Astrocyte (in vitro differentiated cells and primary cell): ENCODE results near the gene ENOX1. TPM values are rescaled to one million over a fixed set of nuclear protein-coding genes. Genes with fewer than 3 reads are reported as not detected.

Experiments used
- DNase-seq: peaks from one replicate; pipeline ENCODE4 v3.0.0-alpha.2; 2010; ENCODE audit warnings: low read depth
- FAIRE-seq: peaks from 2 replicates; lab custom pipeline; 2011; peaks lifted over from hg19 to GRCh38; lab: Jason Lieb, UNC
- H2AFZ ChIP-seq: 2 replicates; pipeline ENCODE4 v1.6.0; 2012; ENCODE audit warnings: low read depth, low read length, inconsistent platforms
- H3K27ac ChIP-seq: 2 replicates; pipeline ENCODE4 v1.5.1; 2011; ENCODE audit warnings: low read depth, low read length, inconsistent platforms
- H3K27me3 ChIP-seq: 2 replicates; pipeline ENCODE4 v1.6.0; 2011; ENCODE audit warnings: low read length, inconsistent platforms; ENCODE audit not compliant: insufficient read depth
- H3K36me3 ChIP-seq: 2 replicates; pipeline ENCODE4 v1.5.1; 2011; ENCODE audit warnings: low read length, inconsistent platforms; ENCODE audit not compliant: insufficient read depth
- H3K4me1 ChIP-seq: 2 replicates; pipeline ENCODE4 v1.5.1; 2011; ENCODE audit warnings: low read length, inconsistent platforms; ENCODE audit not compliant: insufficient read depth
- H3K4me2 ChIP-seq: 2 replicates; pipeline ENCODE4 v1.6.0; 2012; ENCODE audit warnings: low read length, inconsistent platforms
- H3K4me3 ChIP-seq: 2 replicates; pipeline ENCODE4 v1.5.1; 2011; ENCODE audit warnings: low read depth, mild to moderate bottlenecking, low read length, inconsistent platforms; ENCODE audit not compliant: insufficient read depth
- H3K79me2 ChIP-seq: 2 replicates; pipeline ENCODE4 v1.6.0; 2012; ENCODE audit warnings: mild to moderate bottlenecking, low read length, inconsistent platforms; ENCODE audit not compliant: insufficient read depth
- H3K9ac ChIP-seq: 2 replicates; pipeline ENCODE4 v1.6.0; 2012; ENCODE audit warnings: mild to moderate bottlenecking, low read length, inconsistent platforms
- H3K9me3 ChIP-seq: 2 replicates; pipeline ENCODE4 v1.5.1; 2012; ENCODE audit warnings: low read depth, mild to moderate bottlenecking, low read length, inconsistent platforms; ENCODE audit not compliant: insufficient read depth
- H4K20me1 ChIP-seq: 2 replicates; pipeline ENCODE4 v1.6.0; 2012; ENCODE audit warnings: low read length, inconsistent platforms; ENCODE audit not compliant: insufficient read depth
- H3K27ac Mint-ChIP-seq: one replicate; pipeline ENCODE4 v1.8.0; 2021; ENCODE audit warnings: mild to moderate bottlenecking, mixed read lengths; ENCODE audit not compliant: unreplicated experiment
- H3K27me3 Mint-ChIP-seq: one replicate; pipeline ENCODE4 v1.8.0; 2021; ENCODE audit warnings: low read depth, mixed read lengths; ENCODE audit not compliant: unreplicated experiment
- H3K36me3 Mint-ChIP-seq: one replicate; pipeline ENCODE4 v1.8.0; 2021; ENCODE audit warnings: low read depth, mixed read lengths; ENCODE audit not compliant: unreplicated experiment
- H3K4me1 Mint-ChIP-seq: one replicate; pipeline ENCODE4 v1.8.0; 2021; ENCODE audit warnings: low read depth, mixed read lengths; ENCODE audit not compliant: unreplicated experiment
- H3K4me3 Mint-ChIP-seq: one replicate; pipeline ENCODE4 v1.8.0; 2021; ENCODE audit warnings: mild to moderate bottlenecking, moderate library complexity, mixed read lengths; ENCODE audit not compliant: unreplicated experiment
- H3K9me3 Mint-ChIP-seq: one replicate; pipeline ENCODE4 v1.8.0; 2021; ENCODE audit warnings: mild to moderate bottlenecking, mixed read lengths; ENCODE audit not compliant: unreplicated experiment
- EZH2 ChIP-seq: IDR thresholded peaks from 2 replicates; pipeline ENCODE4 v1.6.1; 2012; ENCODE audit warnings: mild to moderate bottlenecking, low read length, inconsistent platforms; ENCODE audit not compliant: insufficient read depth
- total RNA-seq: library from RNA; stranded (reverse); gene quantifications from 2 replicates; pipeline ENCODE4 v1.2.1, GENCODE V29; 2021
- TF ChIP-seq, protein P1 (sequence below): IDR thresholded peaks from 2 replicates; pipeline ENCODE4 v1.5.1; 2011; ENCODE audit warnings: low read depth, mild to moderate bottlenecking, inconsistent platforms, low read length, moderate library complexity; ENCODE audit not compliant: insufficient read depth

The ENOX1 gene
- total RNA-seq, 1 donor from 2014 or later = 2.3 TPM

DNA sequence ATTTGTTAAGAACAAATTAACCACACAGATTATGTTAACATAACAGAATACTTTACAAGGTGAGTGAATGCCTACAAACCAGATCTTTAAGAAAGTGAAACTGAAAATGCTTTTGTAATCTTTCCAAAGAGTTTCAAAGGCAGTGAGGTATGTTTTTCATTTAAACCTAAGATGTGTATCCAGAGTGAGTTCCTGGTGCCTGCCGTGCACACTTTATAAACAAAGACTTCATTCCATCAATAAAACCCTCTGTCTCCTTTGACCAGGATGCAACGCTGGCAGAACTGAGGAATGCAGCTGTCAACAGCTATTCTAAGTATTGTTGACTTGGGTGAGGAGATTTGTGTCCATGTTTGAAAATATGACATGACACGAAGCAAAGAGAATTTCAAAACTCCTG lies 418.8 kb downstream of the ENOX1 start:
- DNase-seq = no peak
- Histone ChIP-seq H3K36me3 (no peaks in the 10 kb centered on the region), H3K4me1 (peaks cover 23% of the 10 kb centered on the region), H2AFZ (no peak overlapping the region), H3K4me2 (peak overlapping the region; percentile 72), H3K27ac (no peak overlapping the region), H3K79me2 (no peaks in the 10 kb centered on the region), H4K20me1 (no peaks in the 10 kb centered on the region), H3K9ac (no peak overlapping the region), H3K27me3 (peaks cover 6% of the 10 kb centered on the region), H3K4me3 (no peak overlapping the region), H3K9me3 (no peaks in the 10 kb centered on the region)
- H3K4me1 Mint-ChIP-seq = peaks cover 1% of the 10 kb centered on the region
- H3K4me3 Mint-ChIP-seq = no peak overlapping the region
- no peak overlapping the region for H3K27ac Mint-ChIP-seq
- TF ChIP-seq, protein P1, sequence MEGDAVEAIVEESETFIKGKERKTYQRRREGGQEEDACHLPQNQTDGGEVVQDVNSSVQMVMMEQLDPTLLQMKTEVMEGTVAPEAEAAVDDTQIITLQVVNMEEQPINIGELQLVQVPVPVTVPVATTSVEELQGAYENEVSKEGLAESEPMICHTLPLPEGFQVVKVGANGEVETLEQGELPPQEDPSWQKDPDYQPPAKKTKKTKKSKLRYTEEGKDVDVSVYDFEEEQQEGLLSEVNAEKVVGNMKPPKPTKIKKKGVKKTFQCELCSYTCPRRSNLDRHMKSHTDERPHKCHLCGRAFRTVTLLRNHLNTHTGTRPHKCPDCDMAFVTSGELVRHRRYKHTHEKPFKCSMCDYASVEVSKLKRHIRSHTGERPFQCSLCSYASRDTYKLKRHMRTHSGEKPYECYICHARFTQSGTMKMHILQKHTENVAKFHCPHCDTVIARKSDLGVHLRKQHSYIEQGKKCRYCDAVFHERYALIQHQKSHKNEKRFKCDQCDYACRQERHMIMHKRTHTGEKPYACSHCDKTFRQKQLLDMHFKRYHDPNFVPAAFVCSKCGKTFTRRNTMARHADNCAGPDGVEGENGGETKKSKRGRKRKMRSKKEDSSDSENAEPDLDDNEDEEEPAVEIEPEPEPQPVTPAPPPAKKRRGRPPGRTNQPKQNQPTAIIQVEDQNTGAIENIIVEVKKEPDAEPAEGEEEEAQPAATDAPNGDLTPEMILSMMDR = no peak
- TF ChIP-seq EZH2 = no peak
- no peak for FAIRE-seq
- no peaks in the 10 kb centered on the region for H3K36me3 Mint-ChIP-seq
- no peaks in the 10 kb centered on the region for H3K27me3 Mint-ChIP-seq
- H3K9me3 Mint-ChIP-seq = no peaks in the 10 kb centered on the region

DNA sequence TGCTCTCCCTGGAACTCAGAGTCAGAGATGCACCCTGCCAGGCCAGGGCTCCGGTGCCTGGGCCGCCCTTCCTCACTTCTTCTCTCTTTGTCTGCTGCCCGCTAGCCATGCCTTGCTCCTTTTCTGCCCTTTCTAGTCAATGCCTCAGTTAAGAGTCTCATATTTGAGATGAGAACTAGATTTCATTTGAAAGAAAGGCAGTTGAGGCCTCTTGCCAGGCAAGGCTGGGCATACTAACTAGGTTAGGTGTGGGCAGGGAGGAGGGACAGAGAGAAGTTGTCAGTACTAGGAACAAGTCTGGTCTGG lies 421.8 kb downstream of the ENOX1 start:
- no peak overlapping the region for H3K27ac ChIP-seq
- H3K27me3 Mint-ChIP-seq = no peaks in the 10 kb centered on the region
- H4K20me1 ChIP-seq = no peaks in the 10 kb centered on the region
- no peaks in the 10 kb centered on the region for H3K36me3 Mint-ChIP-seq
- H3K4me3 Mint-ChIP-seq = no peak overlapping the region
- no peaks in the 10 kb centered on the region for H3K9me3 Mint-ChIP-seq
- no peak overlapping the region for H3K27ac Mint-ChIP-seq
- H3K4me2 ChIP-seq = peak overlapping the region; percentile 77
- no peaks in the 10 kb centered on the region for H3K27me3 ChIP-seq
- no peak overlapping the region for H3K4me3 ChIP-seq
- peak overlapping the region; percentile 64 for H3K9ac ChIP-seq
- H3K4me1 ChIP-seq = peaks cover 29% of the 10 kb centered on the region
- TF ChIP-seq, protein P1 = no peak
- no peak for TF ChIP-seq EZH2
- DNase-seq (no peak), FAIRE-seq (peak; percentile 13)
- no peaks in the 10 kb centered on the region for H3K9me3 ChIP-seq
- H2AFZ ChIP-seq = peak overlapping the region; percentile 81
- no peaks in the 10 kb centered on the region for H3K79me2 ChIP-seq
- H3K36me3 ChIP-seq = no peaks in the 10 kb centered on the region
- H3K4me1 Mint-ChIP-seq = peaks cover 4% of the 10 kb centered on the region

DNA sequence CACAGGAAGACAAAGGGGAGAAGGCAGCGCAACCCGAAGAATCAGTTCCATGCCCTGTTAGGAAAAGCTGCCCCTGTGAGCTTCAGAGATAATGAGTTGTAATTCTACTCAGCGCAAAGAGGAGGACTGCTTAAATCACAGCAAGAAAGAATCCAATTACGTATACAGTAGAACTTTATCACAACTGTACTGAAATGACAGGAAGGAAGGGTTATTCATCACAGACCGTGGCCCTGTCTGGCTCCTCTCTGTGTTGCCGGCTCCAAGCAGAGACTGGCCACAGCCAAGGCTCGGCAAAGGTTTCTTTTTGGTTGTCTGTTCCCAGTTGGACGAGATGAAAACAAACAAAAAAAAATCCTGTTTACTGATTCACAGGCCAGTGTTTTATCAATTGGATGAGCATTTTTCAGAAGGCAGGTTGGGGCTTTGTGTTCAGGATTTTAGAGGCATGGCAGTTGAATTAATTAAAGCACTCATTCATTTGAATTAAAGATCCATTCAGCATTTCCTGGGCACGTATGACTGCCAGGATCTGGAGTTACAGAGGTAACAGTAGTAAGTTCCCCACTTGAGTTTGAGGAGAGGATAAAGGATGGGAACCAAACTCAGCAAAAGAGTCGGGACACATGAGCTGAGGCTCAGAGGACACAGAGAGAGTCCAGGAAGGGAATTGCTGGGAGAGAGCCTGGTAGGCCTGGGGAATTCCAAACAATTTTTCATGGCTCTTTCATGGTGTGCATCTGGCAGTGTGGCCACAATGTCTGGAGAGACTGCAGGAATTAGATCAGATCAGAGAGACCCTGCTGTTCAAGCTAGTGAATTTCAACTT lies 422.3 kb downstream of the ENOX1 start:
- Mint-ChIP-seq H3K36me3 (no peaks in the 10 kb centered on the region), H3K9me3 (no peaks in the 10 kb centered on the region), H3K27ac (no peak overlapping the region), H3K4me3 (no peak overlapping the region), H3K4me1 (peaks cover 4% of the 10 kb centered on the region), H3K27me3 (no peaks in the 10 kb centered on the region)
- Histone ChIP-seq H2AFZ (peak overlapping the region; percentile 81), H3K9ac (peak overlapping the region; percentile 64), H3K4me3 (peak overlapping the region; percentile 50), H3K4me2 (peak overlapping the region; percentile 77), H3K79me2 (no peaks in the 10 kb centered on the region), H4K20me1 (no peaks in the 10 kb centered on the region), H3K27ac (peak overlapping the region; percentile 56), H3K27me3 (no peaks in the 10 kb centered on the region), H3K4me1 (peaks cover 29% of the 10 kb centered on the region), H3K36me3 (no peaks in the 10 kb centered on the region), H3K9me3 (no peaks in the 10 kb centered on the region)
- FAIRE-seq (peak; percentile 79), DNase-seq (peak; percentile 90)
- TF ChIP-seq, protein P1 = no peak
- TF ChIP-seq EZH2 = no peak
